ENCODE results near the gene DOCK4.

Gene DOCK4

DNA sequence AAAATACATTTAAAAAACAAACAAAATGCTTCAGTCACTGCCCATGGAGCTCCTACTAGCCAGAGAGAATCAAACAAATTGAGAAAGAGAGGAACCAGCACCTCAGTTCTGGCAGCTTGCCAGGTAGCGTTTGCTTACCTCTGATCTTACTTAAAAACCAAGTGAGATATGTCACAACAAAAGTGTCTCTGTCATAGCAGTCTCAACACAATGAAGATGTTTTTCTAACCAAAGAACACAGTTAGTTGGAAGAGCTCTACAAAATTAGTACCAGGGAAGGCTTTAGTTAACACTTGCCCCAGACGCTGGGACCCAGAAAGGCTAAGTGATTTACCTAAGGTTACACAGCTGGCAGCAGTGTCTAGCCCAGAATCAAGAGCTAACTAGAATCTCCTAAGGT is 3.4 kb downstream of the DOCK4 start:
- no peak for DNase-seq (ENCODE audit: low spot score)
- in situ Hi-C loops (cut with MboI; ENCODE audit: low pct_unique_long_range_greater_than_20kb, low sequenced_read_pairs, unreplicated experiment) = no loop called here
- TF ChIP-seq, protein P1, sequence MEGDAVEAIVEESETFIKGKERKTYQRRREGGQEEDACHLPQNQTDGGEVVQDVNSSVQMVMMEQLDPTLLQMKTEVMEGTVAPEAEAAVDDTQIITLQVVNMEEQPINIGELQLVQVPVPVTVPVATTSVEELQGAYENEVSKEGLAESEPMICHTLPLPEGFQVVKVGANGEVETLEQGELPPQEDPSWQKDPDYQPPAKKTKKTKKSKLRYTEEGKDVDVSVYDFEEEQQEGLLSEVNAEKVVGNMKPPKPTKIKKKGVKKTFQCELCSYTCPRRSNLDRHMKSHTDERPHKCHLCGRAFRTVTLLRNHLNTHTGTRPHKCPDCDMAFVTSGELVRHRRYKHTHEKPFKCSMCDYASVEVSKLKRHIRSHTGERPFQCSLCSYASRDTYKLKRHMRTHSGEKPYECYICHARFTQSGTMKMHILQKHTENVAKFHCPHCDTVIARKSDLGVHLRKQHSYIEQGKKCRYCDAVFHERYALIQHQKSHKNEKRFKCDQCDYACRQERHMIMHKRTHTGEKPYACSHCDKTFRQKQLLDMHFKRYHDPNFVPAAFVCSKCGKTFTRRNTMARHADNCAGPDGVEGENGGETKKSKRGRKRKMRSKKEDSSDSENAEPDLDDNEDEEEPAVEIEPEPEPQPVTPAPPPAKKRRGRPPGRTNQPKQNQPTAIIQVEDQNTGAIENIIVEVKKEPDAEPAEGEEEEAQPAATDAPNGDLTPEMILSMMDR (IDR thresholded peaks at IDR 0.05; ENCODE audit: extremely low read depth, insufficient read depth, missing control alignments) = no peak

DNA sequence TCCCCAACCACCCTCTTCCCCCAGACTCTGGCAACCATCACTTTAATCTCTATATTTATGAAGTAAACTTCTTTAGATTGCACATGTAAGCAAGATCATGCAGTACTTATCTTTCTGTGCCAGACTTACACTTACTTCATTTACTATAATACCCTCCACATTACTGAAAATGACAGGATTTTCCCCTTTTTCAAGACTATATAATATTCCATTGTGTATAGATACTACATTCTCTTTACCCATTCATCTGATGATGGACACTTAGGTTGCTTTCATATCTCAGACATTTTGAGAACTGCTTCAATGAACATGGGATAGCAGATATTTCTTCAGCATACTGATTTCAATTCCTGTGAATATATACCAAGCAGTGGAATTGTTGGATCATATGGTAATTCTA is 4.4 kb downstream of the DOCK4 start:
- TF ChIP-seq, protein P1 (IDR thresholded peaks at IDR 0.05; ENCODE audit: extremely low read depth, insufficient read depth, missing control alignments) = no peak
- in situ Hi-C loops (cut with MboI; ENCODE audit: low pct_unique_long_range_greater_than_20kb, low sequenced_read_pairs, unreplicated experiment) = no loop called here
- no peak for DNase-seq (ENCODE audit: low spot score)

DNA sequence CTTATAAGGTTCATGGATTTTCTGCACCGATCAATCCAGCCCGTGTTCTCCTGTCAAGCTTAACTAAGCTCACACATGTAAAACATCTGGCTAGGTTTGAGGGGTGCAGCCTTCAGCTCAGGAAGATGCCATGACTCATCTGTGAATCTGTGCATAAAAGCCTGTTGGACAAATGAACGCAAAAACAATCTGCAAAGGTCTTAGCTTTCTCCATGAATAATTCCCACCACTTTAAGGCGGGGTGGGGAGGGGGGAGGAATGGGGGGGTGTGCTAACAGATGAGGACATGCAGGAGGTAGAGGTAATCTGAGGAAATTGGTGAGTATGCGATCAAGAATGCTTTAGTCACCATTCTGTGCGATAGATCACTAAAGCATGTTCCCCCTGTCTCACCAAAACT is 4.8 kb downstream of the DOCK4 start:
- TF ChIP-seq, protein P1 (IDR thresholded peaks at IDR 0.05; ENCODE audit: extremely low read depth, insufficient read depth, missing control alignments) = no peak
- in situ Hi-C loops (cut with MboI; ENCODE audit: low pct_unique_long_range_greater_than_20kb, low sequenced_read_pairs, unreplicated experiment) = no loop called here

DNA sequence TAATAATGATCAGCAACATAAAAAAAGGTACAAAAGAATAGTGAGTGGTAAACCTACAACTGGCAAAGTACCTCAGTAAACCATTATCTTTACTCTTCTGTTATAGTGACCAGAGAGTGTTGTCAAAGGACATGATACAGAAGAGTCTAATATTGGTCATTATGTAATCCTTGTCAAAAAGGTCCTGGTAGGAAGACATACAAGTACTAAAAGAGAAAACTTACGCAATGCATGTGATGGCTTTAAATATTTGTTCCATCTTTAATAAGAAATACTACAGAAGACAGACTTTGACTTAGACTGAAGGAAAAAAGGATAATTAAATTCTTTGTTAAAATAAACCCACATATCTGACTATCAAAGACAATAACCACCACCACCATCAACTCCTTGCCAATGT is 6.5 kb downstream of the DOCK4 start:
- TF ChIP-seq, protein P1 (IDR thresholded peaks at IDR 0.05; ENCODE audit: extremely low read depth, insufficient read depth, missing control alignments) = no peak
- in situ Hi-C loops (cut with MboI; ENCODE audit: low pct_unique_long_range_greater_than_20kb, low sequenced_read_pairs, unreplicated experiment) = no loop called here
- DNase-seq (ENCODE audit: low spot score) = no peak

More for the DNA sequence above, 4.8 kb downstream of the DOCK4 start:
- no peak for DNase-seq (ENCODE audit: low spot score)

DNA sequence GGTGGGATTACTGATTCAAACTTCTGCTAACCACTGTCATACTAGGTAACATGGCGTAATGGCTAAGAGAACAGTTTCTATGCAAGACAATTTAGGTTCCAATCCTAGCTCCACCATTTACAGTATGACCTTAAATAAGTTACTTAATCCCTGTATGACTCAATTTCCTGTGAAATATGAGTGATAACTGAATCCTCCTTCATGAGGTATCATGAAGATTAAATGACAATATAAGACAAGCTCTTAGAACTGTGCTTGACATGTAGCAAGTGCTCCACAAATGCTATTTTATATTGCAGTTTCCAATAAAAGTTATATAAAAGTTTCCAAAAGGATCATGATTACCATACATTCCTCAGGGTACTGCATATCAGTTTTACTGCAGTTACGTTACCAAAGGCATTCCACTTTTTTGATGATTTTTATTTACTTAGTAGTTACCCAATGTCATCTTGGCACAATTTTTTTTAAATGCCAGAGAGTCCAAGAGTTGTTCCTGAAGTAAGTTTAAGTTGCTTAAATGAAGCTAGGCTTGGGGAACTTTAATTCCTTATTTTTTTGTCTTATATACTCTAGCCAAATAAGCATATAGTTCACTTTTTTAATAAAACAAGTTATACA is 7.1 kb downstream of the DOCK4 start:
- TF ChIP-seq, protein P1 (IDR thresholded peaks at IDR 0.05; ENCODE audit: extremely low read depth, insufficient read depth, missing control alignments) = no peak
- DNase-seq (ENCODE audit: low spot score) = no peak
- in situ Hi-C loops (cut with MboI; ENCODE audit: low pct_unique_long_range_greater_than_20kb, low sequenced_read_pairs, unreplicated experiment) = no loop called here

DNA sequence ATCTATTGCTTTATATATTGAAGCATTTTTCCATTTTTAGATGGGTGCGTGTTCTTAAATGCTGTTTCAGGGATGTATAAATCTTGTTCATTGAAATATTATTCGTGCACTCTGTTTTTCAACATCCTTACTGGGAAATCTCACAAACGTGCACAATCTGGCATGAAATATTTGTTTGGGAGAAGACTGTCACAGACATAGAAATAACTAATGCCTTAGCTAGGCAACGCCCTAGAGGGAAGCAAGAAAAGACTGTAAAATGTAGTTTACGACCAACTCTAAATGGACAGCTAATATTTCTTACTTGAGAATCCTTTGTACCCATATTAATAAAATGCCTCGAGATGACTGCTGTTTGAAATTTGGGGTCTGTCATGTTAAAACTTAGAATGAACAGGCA is 8.9 kb downstream of the DOCK4 start:
- in situ Hi-C loops (cut with MboI; ENCODE audit: low pct_unique_long_range_greater_than_20kb, low sequenced_read_pairs, unreplicated experiment) = no loop called here
- DNase-seq (ENCODE audit: low spot score) = no peak
- TF ChIP-seq, protein P1 (IDR thresholded peaks at IDR 0.05; ENCODE audit: extremely low read depth, insufficient read depth, missing control alignments) = no peak

All from GM13977 (cell line).